Endothelial cell of umbilical vein (primary cell): Measurements from ENCODE around the gene SOCS3. TPM values are rescaled to one million over a fixed set of nuclear protein-coding genes. Genes with fewer than 3 reads are reported as not detected.
A peak's percentile ranks its signal among the peaks of the same experiment; 100 is the strongest.

Source experiments
- BruUV-seq: library from RNA; stranded (reverse); fragments of 400-500 nt; replicated peaks from 2 replicates; lab custom pipeline; 2021; lab: Mats Ljungman, UMichigan
- CTCF ChIA-PET: fragments of 300-600, 350-600 bp; sonication (Branson Sonifier 250); formaldehyde crosslinking; loops from one replicate; lab custom pipeline; 2021; ENCODE audit warnings: antibody characterized with exemption, inconsistent platforms; lab: Charles Lee
- POLR2A ChIA-PET: fragments of 300-600, 350-600 bp; sonication (Branson Sonifier 250); formaldehyde crosslinking; loops from one replicate; lab custom pipeline; 2021; ENCODE audit warnings: antibody characterized with exemption, inconsistent platforms; lab: Charles Lee
- DNase-seq: peaks from one replicate; pipeline ENCODE4 v3.0.0-alpha.2; 2011; ENCODE audit warnings: low read depth, low spot score
- FAIRE-seq: peaks from 2 replicates; lab custom pipeline; 2011; peaks lifted over from hg19 to GRCh38; lab: Jason Lieb, UNC
- H2AFZ ChIP-seq: 2 replicates; pipeline ENCODE4 v1.6.0; 2012; ENCODE audit warnings: low read depth, low read length, control low read depth, inconsistent platforms
- H3K27ac ChIP-seq: 2 replicates; pipeline ENCODE4 v1.5.1; 2011; ENCODE audit warnings: low read depth, mild to moderate bottlenecking, control low read depth, low read length, moderate library complexity; ENCODE audit not compliant: insufficient read depth
- H3K27me3 ChIP-seq, 2 experiments: 2 replicates each; pipeline versions ENCODE4 v1.6.0 to v1.6.1; 2011; ENCODE audit warnings: low read length in 2 of 2, mixed read lengths in 1 of 2; ENCODE audit not compliant: control insufficient read depth in 2 of 2, insufficient read depth in 2 of 2
- H3K36me3 ChIP-seq, 2 experiments: 2 replicates in 1 of 2; 3 replicates in 1 of 2; pipeline ENCODE4 v1.5.1; 2011; ENCODE audit warnings: low read length in 2 of 2, mild to moderate bottlenecking in 1 of 2, moderate library complexity in 1 of 2; ENCODE audit not compliant: control insufficient read depth in 2 of 2, insufficient read depth in 2 of 2; ENCODE audit errors: extremely low read depth in 1 of 2
- H3K4me1 ChIP-seq: 3 replicates; pipeline ENCODE4 v1.5.1; 2011; ENCODE audit warnings: mild to moderate bottlenecking, low read length; ENCODE audit not compliant: control insufficient read depth, insufficient read depth; ENCODE audit errors: extremely low read depth
- H3K4me2 ChIP-seq: 2 replicates; pipeline ENCODE4 v1.6.1; 2011; ENCODE audit warnings: low read length, control low read depth, mixed read lengths; ENCODE audit not compliant: insufficient read depth
- H3K4me3 ChIP-seq, 3 experiments: fragments of 200-600 bp in 1 of 3; sonication (generic), shearing (Covaris generic) in 1 of 3; replicated peaks in 1 of 3; 2 replicates each; pipeline ENCODE4 v1.5.1; 2011 to 2016; ENCODE audit warnings: control low read depth in 3 of 3, low read length in 3 of 3, mild to moderate bottlenecking in 2 of 3, inconsistent platforms in 1 of 3, low read depth in 1 of 3, moderate library complexity in 1 of 3; ENCODE audit not compliant: insufficient read depth in 1 of 3
- H3K79me2 ChIP-seq: 2 replicates; pipeline ENCODE4 v1.6.0; 2012; ENCODE audit warnings: low read length, inconsistent platforms; ENCODE audit not compliant: control insufficient read depth, insufficient read depth
- H3K9ac ChIP-seq: replicated peaks from 2 replicates; pipeline ENCODE3; 2011; ENCODE audit warnings: low read length, control low read depth; ENCODE audit not compliant: insufficient read depth; ENCODE audit errors: extremely low read depth
- H3K9me1 ChIP-seq: replicated peaks from 3 replicates; pipeline ENCODE4 v1.6.0; 2011; ENCODE audit warnings: mild to moderate bottlenecking, low read length; ENCODE audit not compliant: control insufficient read depth, insufficient read depth; ENCODE audit errors: extremely low read depth
- H3K9me3 ChIP-seq: replicated peaks from 2 replicates; pipeline ENCODE4 v1.5.1; 2012; ENCODE audit warnings: low read length, inconsistent platforms; ENCODE audit not compliant: control insufficient read depth, insufficient read depth
- H4K20me1 ChIP-seq: replicated peaks from 2 replicates; pipeline ENCODE3; 2011; ENCODE audit warnings: mild to moderate bottlenecking, low read length; ENCODE audit not compliant: control insufficient read depth, insufficient read depth; ENCODE audit errors: extremely low read depth
- FOS ChIP-seq: IDR thresholded peaks from 2 replicates; pipeline ENCODE4 v1.6.1; 2011; ENCODE audit warnings: mild to moderate bottlenecking, low read length, moderate library complexity, borderline replicate concordance; ENCODE audit not compliant: insufficient read depth
- GATA2 ChIP-seq: IDR thresholded peaks from 2 replicates; pipeline ENCODE4 v1.7.0; 2011; ENCODE audit warnings: low read depth, mild to moderate bottlenecking, moderate library complexity, mixed read lengths, low read length; ENCODE audit not compliant: insufficient read length, insufficient read depth
- JUN ChIP-seq: IDR thresholded peaks from 2 replicates; pipeline ENCODE4 v1.6.1; 2011; ENCODE audit warnings: borderline replicate concordance, low read depth; ENCODE audit not compliant: insufficient read length, insufficient read depth
- MAX ChIP-seq: IDR thresholded peaks from 2 replicates; pipeline ENCODE4 v1.6.1; 2011; ENCODE audit not compliant: insufficient read depth, insufficient read length
- MYC ChIP-seq: IDR thresholded peaks from one replicate; pipeline ENCODE4 v1.6.1; 2011; ENCODE audit warnings: mild to moderate bottlenecking, low read depth, low read length
- POLR2AphosphoS5 ChIP-seq: IDR thresholded peaks from 2 replicates; pipeline ENCODE4 v1.6.1; 2012; ENCODE audit warnings: low read depth, mild to moderate bottlenecking, control low read depth, low read length, moderate library complexity; ENCODE audit not compliant: insufficient read depth
- dilution Hi-C: fragments of 300-500 bp; cut with MboI; formaldehyde crosslinking; loops from one replicate; pipeline ENCODE4 v1.15.0; 2019; ENCODE audit warnings: low sequenced_read_pairs; ENCODE audit not compliant: extremely low pct_ligation_motif_present
- intact Hi-C: fragments of 100-400 bp; cut with micrococcal nuclease; formaldehyde crosslinking; loops from one replicate; pipeline ENCODE4 v1.10.0; 2022
- polyA plus RNA-seq, 4 experiments: library from polyadenylated mRNA; depleted of rRNA in 3 of 4; stranded (reverse) in 3 of 4; unstranded in 1 of 4; fragments of >200 nt; gene quantifications; 2 replicates each; pipeline versions ENCODE4 v1.2.1 to v1.2.3, GENCODE V29; 2011 to 2012; ENCODE audit warnings: missing spikeins in 1 of 4
- total RNA-seq: library from RNA; stranded (reverse); gene quantifications from 2 replicates; pipeline ENCODE4 v1.2.3, GENCODE V29; 2021

SOCS3 gene
- total and polyA plus RNA-seq, 2 donors (not counting 3 experiments of a cell fraction or from before 2014, with no cell fraction given): 6.2 to 14.3 TPM

GRCh38 chr17:78392295-78392694, 32.4 kb upstream of the SOCS3 start:
- H3K9me3 ChIP-seq: no peaks in the 10 kb centered on the region
- H4K20me1 ChIP-seq: no peaks in the 10 kb centered on the region
- ChIA-PET CTCF (interaction anchor here (0.7 to 2.7 kb wide), 7 partner anchors 9 to 142 kb away, joined by 3 to 21 read pairs (median 5); no protein-coding TSS in a partner anchor), POLR2A (interaction anchor here (0.9 kb wide), 1 partner anchor 32 kb away, joined by 3 read pairs; the partner anchor contains the start of gene SOCS3)
- peaks cover 51% of the 10 kb centered on the region for H3K4me1 ChIP-seq
- dilution Hi-C loops: no loop called here
- intact Hi-C loops: no loop called here
- no peak overlapping the region for H2AFZ ChIP-seq
- peaks cover 88% of the 10 kb centered on the region for H3K79me2 ChIP-seq
- no peak overlapping the region for H3K4me2 ChIP-seq
- DNase-seq: no peak
- no peak overlapping the region for H3K27ac ChIP-seq
- no peak for TF ChIP-seq MYC
- no peak for TF ChIP-seq FOS
- no peak for TF ChIP-seq MAX
- BruUV-seq: no TSS peak
- no peak overlapping the region for H3K4me3 ChIP-seq
- H3K27me3 ChIP-seq: no peaks in the 10 kb centered on the region
- H3K36me3 ChIP-seq: peaks cover 0 to 16% of the 10 kb centered on the region in 2 experiments
- H3K9me1 ChIP-seq: no peaks in the 10 kb centered on the region
- FAIRE-seq: no peak
- no peak overlapping the region for H3K9ac ChIP-seq

- DNase-seq (peak; percentile 53), FAIRE-seq (peak; percentile 76)
- peaks cover 0 to 12% of the 10 kb centered on the region in 2 experiments for H3K36me3 ChIP-seq
- intact Hi-C loops (no loop called here), dilution Hi-C loops (no loop called here)
- H3K9me1 ChIP-seq: no peaks in the 10 kb centered on the region
- no peak overlapping the region for H3K4me3 ChIP-seq
- ChIA-PET POLR2A (interaction anchor here (0.9 kb wide), 1 partner anchor 32 kb away, joined by 3 read pairs; the partner anchor contains the start of gene SOCS3), CTCF (interaction anchor here (0.7 to 2.7 kb wide), 7 partner anchors 9 to 141 kb away, joined by 3 to 21 read pairs (median 5); no protein-coding TSS in a partner anchor)
- H3K79me2 ChIP-seq: peaks cover 88% of the 10 kb centered on the region
- no peaks in the 10 kb centered on the region for H4K20me1 ChIP-seq
- H3K27me3 ChIP-seq: no peaks in the 10 kb centered on the region
- no peaks in the 10 kb centered on the region for H3K9me3 ChIP-seq
- H2AFZ ChIP-seq: no peak overlapping the region
- no TSS peak for BruUV-seq
- no peak overlapping the region for H3K4me2 ChIP-seq
- peak overlapping the region; percentile 44 for H3K27ac ChIP-seq
- peak; percentile 68 for TF ChIP-seq FOS
- TF ChIP-seq MYC: no peak
- no peak for TF ChIP-seq GATA2
- no peak for TF ChIP-seq MAX
- peak; percentile 40 for TF ChIP-seq JUN
- TF ChIP-seq POLR2AphosphoS5: no peak
- H3K4me1 ChIP-seq: peaks cover 51% of the 10 kb centered on the region
- H3K9ac ChIP-seq: peak overlapping the region; percentile 13
Observed at GRCh38 chr17:78391843-78392242, 32.0 kb upstream of the SOCS3 start.
